Endothelial cell of umbilical vein (primary cell): Measurements from ENCODE around the gene USP47. TPM values are rescaled to one million over a fixed set of nuclear protein-coding genes. Genes with fewer than 3 reads are reported as not detected.

ENCODE experiments used
- BruUV-seq: library from RNA; stranded (reverse); fragments of 400-500 nt; replicated peaks from 2 replicates; lab custom pipeline; 2021; lab: Mats Ljungman, UMichigan
- CTCF ChIA-PET: fragments of 300-600, 350-600 bp; sonication (Branson Sonifier 250); formaldehyde crosslinking; loops from one replicate; lab custom pipeline; 2021; ENCODE audit warnings: antibody characterized with exemption, inconsistent platforms; lab: Charles Lee
- POLR2A ChIA-PET: fragments of 300-600, 350-600 bp; sonication (Branson Sonifier 250); formaldehyde crosslinking; loops from one replicate; lab custom pipeline; 2021; ENCODE audit warnings: antibody characterized with exemption, inconsistent platforms; lab: Charles Lee
- DNase-seq: peaks from one replicate; pipeline ENCODE4 v3.0.0-alpha.2; 2011; ENCODE audit warnings: low read depth, low spot score
- FAIRE-seq: peaks from 2 replicates; lab custom pipeline; 2011; peaks lifted over from hg19 to GRCh38; lab: Jason Lieb, UNC
- H2AFZ ChIP-seq: 2 replicates; pipeline ENCODE4 v1.6.0; 2012; ENCODE audit warnings: low read depth, low read length, control low read depth, inconsistent platforms
- H3K27ac ChIP-seq: 2 replicates; pipeline ENCODE4 v1.5.1; 2011; ENCODE audit warnings: low read depth, mild to moderate bottlenecking, control low read depth, low read length, moderate library complexity; ENCODE audit not compliant: insufficient read depth
- H3K27me3 ChIP-seq, 2 experiments: 2 replicates each; pipeline versions ENCODE4 v1.6.0 to v1.6.1; 2011; ENCODE audit warnings: low read length in 2 of 2, mixed read lengths in 1 of 2; ENCODE audit not compliant: control insufficient read depth in 2 of 2, insufficient read depth in 2 of 2
- H3K36me3 ChIP-seq, 2 experiments: 2 replicates in 1 of 2; 3 replicates in 1 of 2; pipeline ENCODE4 v1.5.1; 2011; ENCODE audit warnings: low read length in 2 of 2, mild to moderate bottlenecking in 1 of 2, moderate library complexity in 1 of 2; ENCODE audit not compliant: control insufficient read depth in 2 of 2, insufficient read depth in 2 of 2; ENCODE audit errors: extremely low read depth in 1 of 2
- H3K4me1 ChIP-seq: 3 replicates; pipeline ENCODE4 v1.5.1; 2011; ENCODE audit warnings: mild to moderate bottlenecking, low read length; ENCODE audit not compliant: control insufficient read depth, insufficient read depth; ENCODE audit errors: extremely low read depth
- H3K4me2 ChIP-seq: 2 replicates; pipeline ENCODE4 v1.6.1; 2011; ENCODE audit warnings: low read length, control low read depth, mixed read lengths; ENCODE audit not compliant: insufficient read depth
- H3K4me3 ChIP-seq, 3 experiments: fragments of 200-600 bp in 1 of 3; sonication (generic), shearing (Covaris generic) in 1 of 3; replicated peaks in 1 of 3; 2 replicates each; pipeline ENCODE4 v1.5.1; 2011 to 2016; ENCODE audit warnings: control low read depth in 3 of 3, low read length in 3 of 3, mild to moderate bottlenecking in 2 of 3, inconsistent platforms in 1 of 3, low read depth in 1 of 3, moderate library complexity in 1 of 3; ENCODE audit not compliant: insufficient read depth in 1 of 3
- H3K79me2 ChIP-seq: 2 replicates; pipeline ENCODE4 v1.6.0; 2012; ENCODE audit warnings: low read length, inconsistent platforms; ENCODE audit not compliant: control insufficient read depth, insufficient read depth
- H3K9ac ChIP-seq: replicated peaks from 2 replicates; pipeline ENCODE3; 2011; ENCODE audit warnings: low read length, control low read depth; ENCODE audit not compliant: insufficient read depth; ENCODE audit errors: extremely low read depth
- H3K9me1 ChIP-seq: replicated peaks from 3 replicates; pipeline ENCODE4 v1.6.0; 2011; ENCODE audit warnings: mild to moderate bottlenecking, low read length; ENCODE audit not compliant: control insufficient read depth, insufficient read depth; ENCODE audit errors: extremely low read depth
- H3K9me3 ChIP-seq: replicated peaks from 2 replicates; pipeline ENCODE4 v1.5.1; 2012; ENCODE audit warnings: low read length, inconsistent platforms; ENCODE audit not compliant: control insufficient read depth, insufficient read depth
- H4K20me1 ChIP-seq: replicated peaks from 2 replicates; pipeline ENCODE3; 2011; ENCODE audit warnings: mild to moderate bottlenecking, low read length; ENCODE audit not compliant: control insufficient read depth, insufficient read depth; ENCODE audit errors: extremely low read depth
- CTCF ChIP-seq, 2 donors: IDR thresholded peaks; 1 replicate in 1 of 2; 2 replicates in 1 of 2; pipeline ENCODE4 v1.5.1; 2011; ENCODE audit warnings: low read length in 2 of 2, mild to moderate bottlenecking in 2 of 2, moderate library complexity in 2 of 2, control low read depth in 1 of 2, inconsistent platforms in 1 of 2, low read depth in 1 of 2; ENCODE audit not compliant: insufficient read depth in 1 of 2; ENCODE audit errors: extremely low read depth in 1 of 2
- EZH2 ChIP-seq: IDR thresholded peaks from 2 replicates; pipeline ENCODE4 v1.6.1; 2012; ENCODE audit warnings: borderline replicate concordance, low read depth, mild to moderate bottlenecking, moderate library complexity, low read length, inconsistent platforms; ENCODE audit not compliant: severe bottlenecking
- FOS ChIP-seq: IDR thresholded peaks from 2 replicates; pipeline ENCODE4 v1.6.1; 2011; ENCODE audit warnings: mild to moderate bottlenecking, low read length, moderate library complexity, borderline replicate concordance; ENCODE audit not compliant: insufficient read depth
- GATA2 ChIP-seq: IDR thresholded peaks from 2 replicates; pipeline ENCODE4 v1.7.0; 2011; ENCODE audit warnings: low read depth, mild to moderate bottlenecking, moderate library complexity, mixed read lengths, low read length; ENCODE audit not compliant: insufficient read length, insufficient read depth
- JUN ChIP-seq: IDR thresholded peaks from 2 replicates; pipeline ENCODE4 v1.6.1; 2011; ENCODE audit warnings: borderline replicate concordance, low read depth; ENCODE audit not compliant: insufficient read length, insufficient read depth
- MYC ChIP-seq: IDR thresholded peaks from one replicate; pipeline ENCODE4 v1.6.1; 2011; ENCODE audit warnings: mild to moderate bottlenecking, low read depth, low read length
- POLR2A ChIP-seq: IDR thresholded peaks from 2 replicates; pipeline ENCODE4 v1.6.1; 2012; ENCODE audit warnings: low read depth, mild to moderate bottlenecking, control low read depth, low read length
- POLR2AphosphoS5 ChIP-seq: IDR thresholded peaks from 2 replicates; pipeline ENCODE4 v1.6.1; 2012; ENCODE audit warnings: low read depth, mild to moderate bottlenecking, control low read depth, low read length, moderate library complexity; ENCODE audit not compliant: insufficient read depth
- dilution Hi-C: fragments of 300-500 bp; cut with MboI; formaldehyde crosslinking; loops from one replicate; pipeline ENCODE4 v1.15.0; 2019; ENCODE audit warnings: low sequenced_read_pairs; ENCODE audit not compliant: extremely low pct_ligation_motif_present
- intact Hi-C: fragments of 100-400 bp; cut with micrococcal nuclease; formaldehyde crosslinking; loops from one replicate; pipeline ENCODE4 v1.10.0; 2022
- polyA plus RNA-seq, 4 experiments: library from polyadenylated mRNA; depleted of rRNA in 3 of 4; stranded (reverse) in 3 of 4; unstranded in 1 of 4; fragments of >200 nt; gene quantifications; 2 replicates each; pipeline versions ENCODE4 v1.2.1 to v1.2.3, GENCODE V29; 2011 to 2012; ENCODE audit warnings: missing spikeins in 1 of 4
- total RNA-seq: library from RNA; stranded (reverse); gene quantifications from 2 replicates; pipeline ENCODE4 v1.2.3, GENCODE V29; 2021
- TF ChIP-seq, protein P1 (sequence below): IDR thresholded peaks from 2 replicates; pipeline ENCODE4 v1.6.1; 2011; ENCODE audit not compliant: insufficient read depth, insufficient read length

Gene USP47
- total and polyA plus RNA-seq, 2 donors (not counting 3 experiments of a cell fraction or from before 2014, with no cell fraction given), result 7.8 to 38.0 TPM

DNA sequence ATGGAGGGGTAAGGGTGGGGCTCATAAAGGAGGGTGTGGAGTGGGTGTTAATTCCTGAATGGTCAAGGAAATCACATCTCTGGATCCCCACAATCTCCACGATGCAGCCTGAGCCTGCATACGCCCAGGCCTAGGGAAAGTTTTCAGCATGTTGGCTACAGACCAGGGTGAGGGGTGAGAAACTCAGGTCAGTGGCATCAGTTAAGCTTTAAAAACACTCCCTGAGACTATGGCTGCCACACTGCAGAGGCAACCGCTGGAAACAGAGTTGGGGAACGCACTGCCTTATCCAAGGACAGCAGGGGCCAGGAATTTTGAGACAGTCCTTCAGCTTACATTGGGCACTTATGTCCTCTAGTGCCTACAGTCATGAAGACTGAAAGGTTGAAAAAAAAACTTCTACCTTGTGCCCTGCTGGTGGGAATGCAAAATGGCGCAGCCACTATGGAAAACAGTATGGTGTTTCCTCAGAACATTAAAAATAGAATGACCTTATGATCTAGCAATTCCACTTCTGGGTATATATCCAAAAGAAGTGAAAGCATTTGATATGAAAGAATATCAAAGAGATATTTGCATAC, 147.0 kb downstream of the USP47 start:
- intact Hi-C loops (loop anchor here (1.0 kb wide), 1 partner anchor 56 kb away; no protein-coding TSS in a partner anchor), dilution Hi-C loops (no loop called here)
- H3K27ac ChIP-seq, result peak overlapping the region; percentile 75
- no peaks in the 10 kb centered on the region for H3K9me3 ChIP-seq
- ChIA-PET POLR2A (interaction anchor here (1.0 kb wide), 1 partner anchor 9 kb away, joined by 3 read pairs; no protein-coding TSS in a partner anchor), CTCF (interaction anchor here (1.0 to 1.8 kb wide), 6 partner anchors 11 to 297 kb away, joined by 3 to 17 read pairs (median 4); no protein-coding TSS in a partner anchor)
- H3K4me1 ChIP-seq, result peaks cover 46% of the 10 kb centered on the region
- no peaks in the 10 kb centered on the region for H3K27me3 ChIP-seq
- no peak for DNase-seq
- FAIRE-seq, result no peak
- no peaks in the 10 kb centered on the region for H3K9me1 ChIP-seq
- no peaks in the 10 kb centered on the region for H3K79me2 ChIP-seq
- H3K4me3 ChIP-seq, result no peak overlapping the region
- TF ChIP-seq POLR2AphosphoS5 (no peak), POLR2A (no peak), EZH2 (no peak), CTCF (IDR thresholded peaks at IDR 0.05; ENCODE audit: extremely low read depth in 1 of 2, insufficient read depth in 1 of 2, low read depth in 1 of 2, low read length in 2 of 2) (no peak), GATA2 (no peak), JUN (no peak), FOS (no peak), MYC (no peak)
- TF ChIP-seq, protein P1, sequence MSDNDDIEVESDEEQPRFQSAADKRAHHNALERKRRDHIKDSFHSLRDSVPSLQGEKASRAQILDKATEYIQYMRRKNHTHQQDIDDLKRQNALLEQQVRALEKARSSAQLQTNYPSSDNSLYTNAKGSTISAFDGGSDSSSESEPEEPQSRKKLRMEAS, result no peak
- H3K9ac ChIP-seq, result peak overlapping the region; percentile 69
- no peak overlapping the region for H2AFZ ChIP-seq
- H3K36me3 ChIP-seq, result peaks cover 0 to 4% of the 10 kb centered on the region in 2 experiments
- H3K4me2 ChIP-seq, result no peak overlapping the region
- H4K20me1 ChIP-seq, result no peaks in the 10 kb centered on the region
- no TSS peak for BruUV-seq
